ENCODE data around the gene PRRC2B. TPM values are rescaled to one million over a fixed set of nuclear protein-coding genes. Genes with fewer than 3 reads are reported as not detected.

PRRC2B gene
- total RNA-seq, 4 donors from 2014 or later: 102 to 168 (median 144) TPM

DNA sequence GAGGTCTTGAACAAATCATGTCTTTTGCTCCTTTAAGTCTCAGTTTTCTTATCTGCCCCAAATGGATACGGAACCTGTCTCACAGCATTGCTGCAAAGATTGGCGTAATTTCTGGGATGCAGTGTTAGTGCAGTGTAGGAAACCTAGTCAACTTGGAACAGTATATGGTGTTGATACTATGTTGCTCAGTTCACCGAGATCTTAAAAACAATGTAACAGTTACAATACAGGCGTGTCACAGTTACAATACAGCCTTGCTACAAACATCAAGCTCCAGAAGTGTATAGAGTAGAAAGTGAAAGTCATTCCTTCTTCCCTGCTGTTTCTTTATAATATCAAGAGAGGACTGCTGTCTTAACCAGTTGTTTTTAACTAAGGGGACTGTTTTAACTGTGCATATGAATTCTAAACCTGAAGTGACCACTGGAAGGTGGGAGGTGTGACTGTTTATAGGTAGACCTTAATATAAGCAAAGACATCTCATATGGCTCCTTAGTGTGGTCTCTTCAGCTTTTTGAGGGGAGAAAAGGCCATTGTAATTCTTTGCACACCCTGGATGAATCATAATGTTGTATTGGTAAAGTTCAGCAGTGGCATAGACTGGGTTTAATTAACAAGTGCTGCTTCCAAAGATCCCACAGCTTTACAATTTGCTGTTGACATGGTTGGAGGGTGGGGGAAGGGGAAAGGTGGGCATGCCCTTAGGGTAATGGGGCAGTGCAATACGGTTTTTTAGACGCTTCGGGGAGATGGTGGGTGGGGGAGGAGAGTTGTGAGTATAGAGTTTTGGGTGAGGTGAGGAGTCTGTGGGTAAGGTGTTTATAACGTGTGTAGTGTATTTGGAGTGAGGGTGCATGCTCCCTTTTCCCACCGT lies 12.9 kb downstream of the PRRC2B start:
- intact Hi-C loops (cut with DNase I; ENCODE audit: low total_unique reads): loop anchor here (10.0 kb wide), 1 partner anchor 52 kb away; no protein-coding TSS in a partner anchor
- no peak for DNase-seq (ENCODE audit: low spot score in 2 of 2)
- H3K4me3 ChIP-seq (ENCODE audit: low read depth, poor library complexity, severe bottlenecking): no peak overlapping the region
- WGBS, 2 donors: 13 to 18% methylated on average over 9 of the region's 9 CpGs
- no peak for TF ChIP-seq POLR2A (IDR thresholded peaks at IDR 0.05)
- no peak for TF ChIP-seq CTCF (IDR thresholded peaks at IDR 0.05)

GRCh38 chr9:131407717-131408195 lies 13.9 kb downstream of the PRRC2B start:
- intact Hi-C loops (cut with DNase I; ENCODE audit: low total_unique reads): loop anchor here (10.0 kb wide), 1 partner anchor 53 kb away; no protein-coding TSS in a partner anchor
- DNase-seq (ENCODE audit: low spot score in 2 of 2): no peak
- WGBS, 2 donors: 13 to 16% methylated on average over 13 of the region's 13 CpGs
- TF ChIP-seq POLR2A (IDR thresholded peaks at IDR 0.05): no peak
- TF ChIP-seq CTCF (IDR thresholded peaks at IDR 0.05): no peak
- H3K4me3 ChIP-seq (ENCODE audit: low read depth, poor library complexity, severe bottlenecking): no peak overlapping the region

GRCh38 chr9:131409458-131409992 lies 15.6 kb downstream of the PRRC2B start:
- intact Hi-C loops (cut with DNase I; ENCODE audit: low total_unique reads): loop anchor here (10.0 kb wide), 1 partner anchor 55 kb away; no protein-coding TSS in a partner anchor
- TF ChIP-seq CTCF (IDR thresholded peaks at IDR 0.05) (no peak), POLR2A (IDR thresholded peaks at IDR 0.05) (no peak)
- no peak overlapping the region for H3K4me3 ChIP-seq (ENCODE audit: low read depth, poor library complexity, severe bottlenecking)
- WGBS, 2 donors: 53 to 61% methylated on average over 7 of the region's 7 CpGs
- no peak for DNase-seq (ENCODE audit: low spot score in 2 of 2)

DNA sequence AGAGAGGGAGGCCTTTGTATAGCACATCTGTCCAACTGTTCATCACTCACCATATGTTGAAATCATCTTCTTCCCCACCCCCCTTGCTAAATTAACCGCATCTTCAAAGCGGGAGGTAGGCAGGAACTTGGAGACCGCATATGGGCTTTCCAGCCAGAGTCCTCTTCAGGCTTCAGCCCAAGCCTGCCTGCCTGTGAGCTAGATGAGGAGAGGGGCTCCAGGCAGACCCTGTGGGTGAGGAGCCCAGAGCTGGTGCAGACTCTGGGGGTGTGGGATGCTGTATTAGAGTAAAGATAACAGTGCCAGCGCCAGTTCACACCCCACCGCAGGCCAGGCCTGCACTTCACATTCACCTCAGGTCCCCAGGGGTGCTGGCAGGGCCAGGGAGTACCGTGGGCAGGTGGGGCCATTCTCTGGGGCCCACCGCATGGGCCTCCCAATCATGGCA lies 16.2 kb downstream of the PRRC2B start:
- WGBS, 2 donors: 37 to 43% methylated on average over 5 to 7 of the region's 7 CpGs
- TF ChIP-seq CTCF (IDR thresholded peaks at IDR 0.05): no peak
- no peak for TF ChIP-seq POLR2A (IDR thresholded peaks at IDR 0.05)
- intact Hi-C loops (cut with DNase I; ENCODE audit: low total_unique reads): no loop called here
- no peak overlapping the region for H3K4me3 ChIP-seq (ENCODE audit: low read depth, poor library complexity, severe bottlenecking)
- DNase-seq (ENCODE audit: low spot score in 2 of 2): no peak

DNA sequence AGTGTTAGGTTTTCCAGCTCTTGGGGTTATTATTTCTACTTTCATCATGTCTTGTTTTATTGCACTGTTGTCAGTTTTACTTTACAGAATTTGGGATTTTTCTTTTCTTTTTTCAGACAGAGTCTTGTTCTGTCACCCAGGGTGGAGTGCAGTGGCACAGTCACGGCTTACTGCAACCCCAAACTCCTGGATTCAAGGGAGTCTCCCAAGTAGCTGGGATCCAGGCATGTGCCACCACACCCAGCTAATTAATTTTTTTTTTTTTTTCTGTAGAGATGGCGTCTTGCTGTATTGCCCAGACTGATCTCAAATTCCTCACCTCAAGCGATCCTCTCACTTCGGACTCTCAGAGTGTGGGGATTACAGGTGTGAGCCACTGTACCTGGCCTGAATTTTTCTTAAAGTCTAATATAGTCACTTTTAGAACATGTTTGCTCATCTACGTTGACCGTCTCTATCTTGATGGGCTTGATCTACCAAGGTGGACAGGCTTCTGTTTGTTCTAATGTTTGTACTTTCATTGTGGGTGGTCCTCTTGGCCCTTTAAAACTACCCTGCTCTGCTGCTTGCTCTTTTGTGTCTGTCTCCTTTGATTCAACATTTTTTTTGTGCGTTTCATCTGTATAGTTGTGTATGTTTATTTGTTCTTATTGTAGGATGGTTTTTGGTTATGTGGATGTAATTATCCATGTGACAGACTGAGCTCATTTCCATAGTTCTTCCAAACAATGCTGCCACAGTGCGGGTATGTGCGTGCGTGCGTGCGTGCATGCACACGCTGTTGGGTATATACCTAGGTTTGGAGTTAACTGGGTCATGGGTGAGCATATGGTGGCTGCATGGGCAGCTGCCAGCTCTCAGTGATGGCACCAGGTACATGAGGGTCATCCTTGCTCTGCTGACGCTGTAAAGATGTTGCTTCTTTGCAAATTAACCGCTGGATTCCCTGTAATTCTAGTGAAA lies 18.1 kb downstream of the PRRC2B start:
- H3K4me3 ChIP-seq (ENCODE audit: low read depth, poor library complexity, severe bottlenecking): no peak overlapping the region
- intact Hi-C loops (cut with DNase I; ENCODE audit: low total_unique reads): no loop called here
- WGBS, 2 donors: 55 to 70% methylated on average over 15 of the region's 15 CpGs
- no peak for DNase-seq (ENCODE audit: low spot score in 2 of 2)
- TF ChIP-seq CTCF (IDR thresholded peaks at IDR 0.05) (no peak), POLR2A (IDR thresholded peaks at IDR 0.05) (no peak)

Measured in lower leg skin (tissue), 4 donors.